Measurements from ENCODE around the gene LEMD1.
"Not testable (repeated sequence)": the region's sequence is repeated elsewhere in the genome, so short reads cannot be mapped to it uniquely, and the experiment has no call there.

Gene LEMD1

DNA sequence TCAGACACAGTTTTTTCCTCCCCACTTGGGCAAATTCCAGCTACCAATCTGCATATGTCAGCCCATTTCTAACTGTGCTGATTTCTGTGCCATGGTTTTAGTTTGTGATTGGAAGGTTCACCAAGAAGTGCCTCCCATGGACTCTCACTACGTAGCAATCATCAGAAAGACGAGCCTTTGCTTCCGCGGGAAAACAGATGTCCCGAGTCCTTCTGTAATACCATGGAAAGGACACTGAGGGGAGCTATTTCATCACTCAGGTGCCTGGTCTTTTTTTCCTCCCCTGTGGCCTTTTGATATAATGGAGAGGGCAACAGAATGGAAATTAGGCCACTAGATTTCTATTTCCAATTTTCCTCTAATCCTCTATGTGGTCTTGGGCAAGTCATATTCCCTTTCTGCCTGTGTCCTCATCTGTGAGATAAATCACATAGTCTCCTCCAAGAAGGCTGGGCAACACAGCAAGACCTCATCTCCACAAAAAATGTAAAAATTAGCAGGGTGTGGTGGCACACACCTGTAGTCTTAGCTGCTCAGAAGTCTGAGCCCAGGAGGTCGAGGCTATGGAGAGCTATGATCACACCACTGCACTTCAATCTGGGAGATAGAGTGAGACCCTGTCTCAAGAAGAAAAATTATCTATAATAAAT, 24.8 kb downstream of the LEMD1 start:
- TF ChIP-seq, protein P1, sequence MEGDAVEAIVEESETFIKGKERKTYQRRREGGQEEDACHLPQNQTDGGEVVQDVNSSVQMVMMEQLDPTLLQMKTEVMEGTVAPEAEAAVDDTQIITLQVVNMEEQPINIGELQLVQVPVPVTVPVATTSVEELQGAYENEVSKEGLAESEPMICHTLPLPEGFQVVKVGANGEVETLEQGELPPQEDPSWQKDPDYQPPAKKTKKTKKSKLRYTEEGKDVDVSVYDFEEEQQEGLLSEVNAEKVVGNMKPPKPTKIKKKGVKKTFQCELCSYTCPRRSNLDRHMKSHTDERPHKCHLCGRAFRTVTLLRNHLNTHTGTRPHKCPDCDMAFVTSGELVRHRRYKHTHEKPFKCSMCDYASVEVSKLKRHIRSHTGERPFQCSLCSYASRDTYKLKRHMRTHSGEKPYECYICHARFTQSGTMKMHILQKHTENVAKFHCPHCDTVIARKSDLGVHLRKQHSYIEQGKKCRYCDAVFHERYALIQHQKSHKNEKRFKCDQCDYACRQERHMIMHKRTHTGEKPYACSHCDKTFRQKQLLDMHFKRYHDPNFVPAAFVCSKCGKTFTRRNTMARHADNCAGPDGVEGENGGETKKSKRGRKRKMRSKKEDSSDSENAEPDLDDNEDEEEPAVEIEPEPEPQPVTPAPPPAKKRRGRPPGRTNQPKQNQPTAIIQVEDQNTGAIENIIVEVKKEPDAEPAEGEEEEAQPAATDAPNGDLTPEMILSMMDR (IDR thresholded peaks at IDR 0.05; ENCODE audit: borderline replicate concordance, control extremely low read depth, extremely low read depth, insufficient read depth, missing control alignments), result peak; percentile 53
- peak; percentile 54 for DNase-seq (ENCODE audit: low spot score)
- in situ Hi-C loops (cut with MboI; ENCODE audit: low sequenced_read_pairs, unreplicated experiment), result no loop called here

DNA sequence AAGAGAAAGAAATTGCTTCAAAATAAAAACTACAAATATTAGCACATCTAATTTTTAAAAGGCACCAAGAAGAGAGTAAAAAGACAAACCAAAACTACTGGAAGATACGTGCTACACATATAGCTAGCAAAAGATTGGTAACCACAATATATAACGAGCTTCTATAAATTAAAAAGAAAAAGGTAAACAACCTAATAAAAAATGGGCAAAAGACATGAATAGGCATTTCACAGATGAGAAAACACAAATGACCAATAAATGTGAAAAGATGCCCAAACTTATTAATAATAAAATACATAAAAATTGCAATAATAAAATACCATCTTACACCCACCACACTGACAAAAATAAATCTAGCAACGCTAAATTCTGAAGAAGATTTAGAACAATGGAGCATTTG, 26.2 kb downstream of the LEMD1 start:
- TF ChIP-seq, protein P1 (IDR thresholded peaks at IDR 0.05; ENCODE audit: borderline replicate concordance, control extremely low read depth, extremely low read depth, insufficient read depth, missing control alignments), result no peak
- DNase-seq (ENCODE audit: low spot score), result no peak
- in situ Hi-C loops (cut with MboI; ENCODE audit: low sequenced_read_pairs, unreplicated experiment), result no loop called here

DNA sequence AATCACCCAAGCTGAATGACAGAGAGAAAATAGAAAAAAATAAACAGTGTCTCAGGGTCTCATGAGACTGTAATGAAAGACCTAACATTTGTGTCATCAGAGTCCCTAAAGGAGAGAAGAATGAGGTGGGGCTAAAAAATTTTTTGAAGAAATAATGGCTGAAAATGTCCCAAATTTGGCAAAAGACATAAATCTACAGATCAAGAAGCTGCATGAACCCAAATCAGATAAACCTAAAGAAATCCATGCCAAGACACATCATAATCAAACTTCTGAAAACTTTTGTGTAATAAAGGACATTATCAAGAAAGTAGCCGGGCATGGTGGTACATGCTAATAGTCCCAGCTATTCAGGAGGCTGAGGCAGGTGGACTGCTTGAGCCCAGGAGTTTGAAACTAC, 29.2 kb downstream of the LEMD1 start:
- no peak for DNase-seq (ENCODE audit: low spot score)
- in situ Hi-C loops (cut with MboI; ENCODE audit: low sequenced_read_pairs, unreplicated experiment), result no loop called here
- TF ChIP-seq, protein P1 (IDR thresholded peaks at IDR 0.05; ENCODE audit: borderline replicate concordance, control extremely low read depth, extremely low read depth, insufficient read depth, missing control alignments), result no peak

DNA sequence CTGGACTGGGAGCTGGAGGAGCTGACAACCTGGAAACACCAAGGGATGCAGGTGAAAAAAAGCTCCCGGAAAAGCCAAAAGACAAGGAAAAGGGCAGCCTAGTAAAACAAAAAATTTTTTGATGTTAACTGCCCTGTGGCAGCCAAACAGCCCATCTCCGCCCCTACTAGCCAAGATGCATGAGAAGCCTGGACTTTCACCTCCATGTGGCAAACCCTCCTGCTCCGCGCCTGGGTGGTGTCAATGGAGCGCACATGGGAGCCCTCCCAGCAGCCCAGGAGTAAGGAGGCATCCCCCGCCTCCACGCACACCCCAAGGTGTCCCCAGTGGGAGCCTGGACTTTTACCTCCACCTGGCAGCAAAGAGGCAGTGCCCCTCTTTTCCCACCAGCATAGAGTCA, 30.5 kb downstream of the LEMD1 start:
- TF ChIP-seq, protein P1 (IDR thresholded peaks at IDR 0.05; ENCODE audit: borderline replicate concordance, control extremely low read depth, extremely low read depth, insufficient read depth, missing control alignments), result no peak
- no peak for DNase-seq (ENCODE audit: low spot score)
- in situ Hi-C loops (cut with MboI; ENCODE audit: low sequenced_read_pairs, unreplicated experiment), result no loop called here

DNA sequence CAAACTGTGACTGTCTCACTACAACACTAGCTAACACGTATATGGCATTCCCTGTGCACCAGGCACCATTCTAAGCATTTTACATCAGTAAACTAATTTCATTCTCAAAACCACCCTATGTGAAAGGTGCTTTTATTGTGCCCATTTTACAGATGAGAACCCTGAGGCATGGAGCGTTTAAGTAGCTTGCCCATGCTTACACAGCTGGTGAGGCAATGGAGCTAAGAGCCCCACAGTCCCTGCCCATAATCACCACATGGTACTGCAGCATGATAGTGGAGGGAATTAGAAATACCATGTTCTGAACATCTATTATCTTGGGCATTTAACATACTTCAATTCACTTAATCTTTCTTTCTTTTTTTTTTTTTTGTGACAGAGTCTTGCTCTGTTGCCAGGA, 34.0 kb downstream of the LEMD1 start:
- no peak for DNase-seq (ENCODE audit: low spot score)
- in situ Hi-C loops (cut with MboI; ENCODE audit: low sequenced_read_pairs, unreplicated experiment), result no loop called here
- TF ChIP-seq, protein P1 (IDR thresholded peaks at IDR 0.05; ENCODE audit: borderline replicate concordance, control extremely low read depth, extremely low read depth, insufficient read depth, missing control alignments), result no peak

DNA sequence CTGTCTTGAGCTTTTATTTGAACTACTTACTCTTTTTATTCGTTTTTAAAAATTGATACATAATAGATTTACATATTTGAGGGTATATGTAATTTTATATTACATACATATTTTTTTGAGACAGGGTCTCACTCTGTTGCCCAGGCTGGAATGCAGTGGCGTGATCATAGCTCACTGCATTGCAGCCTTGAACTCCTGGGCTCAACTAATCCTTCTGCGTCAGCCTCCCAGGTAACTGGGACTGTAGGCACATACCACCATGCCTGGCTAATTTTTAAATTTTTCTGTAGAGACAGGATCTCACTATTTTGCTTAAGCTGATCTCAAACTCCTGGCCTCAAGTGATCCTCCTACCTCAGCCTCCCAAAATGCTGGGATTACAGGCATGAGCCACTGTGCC, 38.9 kb downstream of the LEMD1 start:
- DNase-seq (ENCODE audit: low spot score); in situ Hi-C loops (cut with MboI; ENCODE audit: low sequenced_read_pairs, unreplicated experiment): not testable (repeated sequence)

DNA sequence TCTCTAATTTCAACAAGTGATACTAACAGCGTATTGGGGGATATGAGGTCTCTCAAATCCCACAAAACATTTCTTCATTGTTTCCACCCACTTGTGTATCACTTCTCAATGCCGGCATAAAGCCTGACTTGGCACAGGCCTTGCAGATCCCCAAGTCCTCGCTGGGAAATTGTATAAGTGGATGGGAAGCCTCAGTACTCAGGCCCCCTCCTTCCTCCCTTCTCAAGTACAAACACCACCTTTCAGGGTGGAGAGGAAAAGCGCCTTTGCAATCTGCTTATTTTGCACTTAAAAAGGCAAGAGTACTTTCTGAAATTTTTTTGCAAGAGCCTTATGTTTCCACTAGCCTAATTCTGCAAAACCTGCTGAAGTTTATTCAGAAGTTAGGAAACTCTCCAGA, 39.3 kb downstream of the LEMD1 start:
- DNase-seq (ENCODE audit: low spot score), result no peak
- in situ Hi-C loops (cut with MboI; ENCODE audit: low sequenced_read_pairs, unreplicated experiment), result no loop called here
- TF ChIP-seq, protein P1 (IDR thresholded peaks at IDR 0.05; ENCODE audit: borderline replicate concordance, control extremely low read depth, extremely low read depth, insufficient read depth, missing control alignments), result no peak

Data from GM13976 (cell line).